GM18517 (cell line): ENCODE measurements around the gene PLEKHH3.
"Not testable (repeated sequence)": the region's sequence is repeated elsewhere in the genome, so short reads cannot be mapped to it uniquely, and the experiment has no call there.

ENCODE experiments used
- ATAC-seq: cut with Tn5 transposase; IDR thresholded peaks from one replicate; pipeline ENCODE4 v1.9.1; 2021; ENCODE audit warnings: mild to moderate bottlenecking, moderate library complexity; ENCODE audit not compliant: unreplicated experiment

Gene PLEKHH3

GRCh38 chr17:42639525-42640113 is 37.2 kb downstream of the PLEKHH3 start:
- ATAC-seq: no peak

- no peak for ATAC-seq
Observed at GRCh38 chr17:42632949-42633444, 43.8 kb downstream of the PLEKHH3 start.

GRCh38 chr17:42629411-42630009 is 47.3 kb downstream of the PLEKHH3 start:
- ATAC-seq: no peak

GRCh38 chr17:42627032-42627764 is 49.6 kb downstream of the PLEKHH3 start:
- not testable (repeated sequence) for ATAC-seq

GRCh38 chr17:42623732-42624596 is 52.8 kb downstream of the PLEKHH3 start:
- ATAC-seq: no peak

GRCh38 chr17:42623271-42623670 is 53.5 kb downstream of the PLEKHH3 start:
- ATAC-seq: no peak

- not testable (repeated sequence) for ATAC-seq
Observed at GRCh38 chr17:42621987-42622386, 54.8 kb downstream of the PLEKHH3 start.

- peak; percentile 65 for ATAC-seq
Observed at GRCh38 chr17:42618442-42619150, 58.2 kb downstream of the PLEKHH3 start.

GRCh38 chr17:42617956-42618431 is 58.8 kb downstream of the PLEKHH3 start:
- ATAC-seq: peak; percentile 12
